ENCODE measurements around the gene CYSTM1.

CYSTM1 gene

GRCh38 chr5:140215276-140215675 is 40.3 kb downstream of the CYSTM1 start:
- DNase-seq: no peak

- peak; percentile 63 for DNase-seq
Observed at GRCh38 chr5:140216478-140217074, 41.6 kb downstream of the CYSTM1 start.

- peak; percentile 97 for DNase-seq
Observed at GRCh38 chr5:140217299-140218026, 42.5 kb downstream of the CYSTM1 start.

GRCh38 chr5:140219068-140219991 is 44.3 kb downstream of the CYSTM1 start:
- DNase-seq: peak; percentile 13

GRCh38 chr5:140220032-140220697 is 45.2 kb downstream of the CYSTM1 start:
- DNase-seq: no peak

GRCh38 chr5:140220698-140221064 is 45.7 kb downstream of the CYSTM1 start:
- no peak for DNase-seq

GRCh38 chr5:140221697-140222223 is 46.8 kb downstream of the CYSTM1 start:
- no peak for DNase-seq

- no peak for DNase-seq
Observed at GRCh38 chr5:140222416-140222815, 47.4 kb downstream of the CYSTM1 start.

- DNase-seq: peak; percentile 19
Observed at GRCh38 chr5:140223567-140223966, 48.6 kb downstream of the CYSTM1 start.

GRCh38 chr5:140224658-140225057 is 49.7 kb downstream of the CYSTM1 start:
- no peak for DNase-seq

GRCh38 chr5:140225396-140225795 is 50.4 kb downstream of the CYSTM1 start:
- no peak for DNase-seq

- DNase-seq: no peak
Observed at GRCh38 chr5:140227046-140227445, 52.1 kb downstream of the CYSTM1 start.

GRCh38 chr5:140228364-140228837 is 53.4 kb downstream of the CYSTM1 start:
- DNase-seq: no peak

- no peak for DNase-seq
Observed at GRCh38 chr5:140230373-140230772, 55.4 kb downstream of the CYSTM1 start.

GRCh38 chr5:140232731-140233130 is 57.7 kb downstream of the CYSTM1 start:
- no peak for DNase-seq

- DNase-seq: no peak
Observed at GRCh38 chr5:140234377-140234989, 59.5 kb downstream of the CYSTM1 start.

GRCh38 chr5:140235791-140236551 is 61.0 kb downstream of the CYSTM1 start:
- DNase-seq: no peak

GRCh38 chr5:140236891-140237598 is 62.1 kb downstream of the CYSTM1 start:
- DNase-seq: no peak

GRCh38 chr5:140238756-140239155 is 63.8 kb downstream of the CYSTM1 start:
- no peak for DNase-seq

- DNase-seq: no peak
Observed at GRCh38 chr5:140239461-140239860, 64.5 kb downstream of the CYSTM1 start.
